HG02981 (cell line): ENCODE results near the gene KCNQ5.
"Not testable (repeated sequence)": the region's sequence is repeated elsewhere in the genome, so short reads cannot be mapped to it uniquely, and the experiment has no call there.

Experiments
- ATAC-seq: cut with Tn5 transposase; IDR thresholded peaks from one replicate; pipeline ENCODE4 v1.9.1; 2021; ENCODE audit warnings: mild to moderate bottlenecking, moderate library complexity; ENCODE audit not compliant: unreplicated experiment

The KCNQ5 gene

DNA sequence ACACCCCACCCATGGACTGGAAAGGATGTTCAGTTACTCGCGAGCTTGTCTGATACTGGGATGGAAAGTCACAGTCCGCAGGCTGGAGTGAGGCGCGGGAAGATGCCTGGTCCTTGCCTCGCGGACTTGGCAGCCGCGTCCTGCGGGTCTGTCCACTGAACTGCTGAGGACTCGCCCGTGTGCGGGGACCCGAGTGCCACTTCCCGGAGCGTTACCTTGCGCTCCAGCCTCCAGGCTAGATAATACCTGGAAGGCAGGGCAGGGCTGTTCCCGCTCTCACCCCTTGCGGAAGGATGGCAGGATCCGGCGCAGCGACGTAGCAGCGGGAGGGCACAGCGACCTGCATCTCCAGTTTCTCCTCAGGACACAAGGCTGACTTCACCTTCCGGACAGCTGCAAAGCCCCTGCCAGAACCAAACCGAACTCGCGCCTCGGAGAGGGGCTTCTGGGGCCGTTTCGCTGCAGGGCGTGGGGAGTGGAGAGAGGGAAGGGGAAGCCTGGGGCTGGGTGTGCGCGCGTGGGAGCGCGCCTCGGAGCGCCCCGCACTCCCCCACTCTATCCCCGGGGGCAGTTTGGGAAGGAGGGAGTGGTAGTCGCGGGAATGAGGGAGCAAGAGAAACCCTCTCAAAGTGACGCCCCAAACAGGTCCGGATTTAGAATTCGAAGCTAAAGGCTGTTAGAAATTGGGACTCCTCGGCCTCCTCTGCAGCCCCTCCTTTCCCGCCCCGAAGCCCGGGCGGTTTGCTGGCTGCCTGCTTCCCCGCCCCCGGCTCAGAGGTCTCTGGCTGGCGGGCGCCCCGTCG lies at the start of gene KCNQ5:
TSS of gene KCNQ5 (plus strand) at position 774 of the 803 bp plus-strand sequence.
- ATAC-seq = no peak

DNA sequence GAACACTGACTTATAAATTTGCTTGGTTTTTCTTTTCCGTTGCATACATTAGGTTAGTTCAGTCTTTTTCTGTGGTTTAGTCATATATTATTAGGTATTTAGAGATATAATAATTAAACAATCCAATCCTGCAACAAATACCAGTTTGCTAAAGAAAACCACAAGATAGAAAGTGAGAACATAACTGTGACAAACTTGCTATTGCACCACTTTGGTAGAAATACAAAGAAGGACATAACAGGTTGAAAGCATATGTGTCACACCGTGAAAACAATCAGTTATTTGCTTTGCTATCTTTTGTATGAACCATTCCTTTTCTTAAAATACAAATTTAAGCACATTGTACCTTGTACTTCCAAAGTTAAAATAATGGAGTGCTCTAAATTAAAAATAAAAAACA lies 42.0 kb upstream of the KCNQ5 start:
- peak; percentile 92 for ATAC-seq

DNA sequence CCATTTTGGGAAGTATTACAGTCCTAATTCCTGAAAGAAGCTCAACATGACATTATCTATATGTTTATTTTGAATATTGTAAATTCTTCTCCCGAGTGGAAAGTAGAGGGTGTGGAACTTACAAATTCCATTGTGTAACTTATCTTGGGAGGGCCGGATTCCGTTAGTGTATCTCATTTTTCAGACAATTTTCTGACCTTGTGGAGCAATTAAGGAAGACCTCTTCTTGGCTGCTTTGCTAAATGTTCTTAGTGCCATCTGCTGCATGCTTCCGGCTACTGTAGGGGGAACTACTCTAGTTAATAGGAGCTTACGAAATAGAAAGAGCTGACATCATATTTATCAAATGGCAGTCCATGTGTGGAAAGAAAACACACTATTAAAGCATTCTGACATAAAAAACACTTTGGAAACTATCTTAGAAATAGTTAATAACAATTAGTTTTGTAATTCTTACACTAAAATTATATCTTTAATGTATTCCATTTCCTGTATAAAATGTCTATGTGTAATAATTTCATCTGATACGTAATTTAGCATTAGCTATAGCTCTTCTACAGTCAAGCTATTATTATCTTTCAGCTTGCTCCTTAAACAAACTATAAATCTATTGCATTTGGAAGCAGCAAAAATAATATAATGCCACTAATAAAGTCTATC lies 41.5 kb upstream of the KCNQ5 start:
- peak; percentile 82 for ATAC-seq

DNA sequence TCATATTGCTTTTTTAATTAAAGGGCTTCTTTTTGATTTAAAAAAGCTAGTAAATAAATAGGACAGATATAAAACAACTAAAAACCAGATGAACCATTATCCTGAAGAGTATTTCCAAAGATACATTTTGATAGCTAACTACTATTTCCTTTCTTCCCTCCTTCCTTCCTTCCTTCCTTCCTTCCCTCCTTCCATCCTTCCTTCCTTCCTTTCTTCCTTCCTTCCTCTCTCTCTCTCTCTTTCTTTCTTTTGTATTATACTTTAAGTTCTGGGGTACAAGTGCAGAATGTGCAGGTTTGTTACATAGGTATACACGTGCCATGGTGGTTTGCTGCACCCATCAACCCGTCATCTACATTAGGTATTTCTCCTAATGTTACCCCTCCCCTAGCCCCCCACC lies 40.9 kb upstream of the KCNQ5 start:
- ATAC-seq = not testable (repeated sequence)

DNA sequence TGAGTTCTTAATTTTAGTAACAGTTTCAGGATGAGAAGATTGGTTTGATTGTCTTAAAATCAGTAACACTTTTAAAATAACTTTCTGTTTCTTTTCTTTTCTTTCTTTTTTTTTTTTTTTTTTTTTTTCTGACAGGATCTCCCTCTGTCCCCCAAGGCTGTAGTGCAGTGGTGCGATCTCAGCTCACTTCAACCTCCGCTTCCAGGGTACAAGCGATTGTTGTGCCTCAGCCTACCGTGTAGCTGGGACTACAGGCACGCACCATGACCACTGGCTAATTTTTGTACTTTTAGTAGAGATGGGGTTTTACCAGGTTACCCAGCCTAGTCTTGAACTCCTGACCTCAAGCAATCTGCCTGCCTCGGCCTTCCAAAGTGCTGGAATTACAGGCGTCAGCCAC lies 33.7 kb upstream of the KCNQ5 start:
- no peak for ATAC-seq

DNA sequence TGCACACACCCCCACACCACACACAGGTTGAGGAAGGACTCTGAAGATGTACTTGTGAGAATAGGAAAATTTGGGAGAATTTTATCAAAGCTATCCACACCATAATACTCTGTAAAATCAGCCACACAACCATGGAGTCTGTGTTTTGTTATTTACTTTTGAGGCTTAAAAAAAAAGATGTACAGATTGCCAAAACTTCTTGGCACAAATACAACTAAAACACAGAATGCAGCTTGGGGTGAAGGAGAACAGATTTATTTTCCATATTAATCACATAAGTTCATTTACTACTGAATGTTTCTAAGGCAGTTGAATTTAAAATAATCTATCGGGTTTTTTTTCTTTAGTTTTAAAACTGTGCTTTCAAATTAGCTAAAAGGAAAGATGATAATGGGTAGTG lies 32.8 kb upstream of the KCNQ5 start:
- no peak for ATAC-seq

DNA sequence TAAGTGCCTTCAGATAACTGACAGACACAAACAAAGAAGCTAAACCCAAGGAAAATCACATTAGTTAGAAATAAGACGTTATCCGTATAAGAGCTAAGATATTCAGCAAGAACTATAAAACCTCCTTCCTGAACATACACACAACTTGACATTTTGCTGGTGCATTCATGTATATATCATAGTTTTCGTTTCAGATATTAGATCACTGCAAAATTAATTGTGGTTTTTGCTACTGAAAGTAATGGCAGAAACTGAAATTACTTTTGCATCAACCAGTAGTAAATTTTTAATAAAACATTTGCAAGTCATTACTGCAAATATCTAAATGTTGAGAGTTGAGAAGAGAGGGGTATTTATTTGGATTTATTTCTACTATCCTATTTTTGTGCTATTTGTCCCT lies 26.1 kb upstream of the KCNQ5 start:
- ATAC-seq = peak; percentile 95

DNA sequence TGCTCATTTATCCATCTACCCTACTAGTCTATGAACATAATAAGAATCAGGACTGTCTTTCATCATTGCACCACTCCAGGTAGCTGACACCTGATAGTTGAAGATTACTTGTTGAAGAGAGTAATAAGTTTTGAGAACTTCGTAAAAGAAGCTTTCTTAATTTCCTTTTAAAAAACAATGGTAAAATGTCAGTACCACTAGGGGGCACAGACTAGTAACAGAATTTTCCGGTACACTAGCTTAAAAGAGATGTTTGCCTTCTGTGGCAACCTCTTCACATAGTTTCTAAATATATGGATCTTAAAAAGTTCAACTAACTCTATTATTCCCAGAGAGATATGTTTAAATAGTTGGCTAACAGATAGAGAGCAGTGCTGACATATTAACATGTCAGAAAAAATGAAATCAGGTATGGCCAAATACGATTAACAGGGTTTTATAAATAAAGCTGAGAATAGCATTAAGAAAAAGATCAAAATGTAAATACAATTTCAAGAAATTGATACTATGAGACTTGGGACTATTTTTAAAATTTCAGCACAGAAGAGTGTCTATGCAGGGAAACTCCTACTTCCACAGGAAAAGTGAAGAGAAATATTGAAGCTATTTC lies 5.4 kb upstream of the KCNQ5 start:
- ATAC-seq = no peak

DNA sequence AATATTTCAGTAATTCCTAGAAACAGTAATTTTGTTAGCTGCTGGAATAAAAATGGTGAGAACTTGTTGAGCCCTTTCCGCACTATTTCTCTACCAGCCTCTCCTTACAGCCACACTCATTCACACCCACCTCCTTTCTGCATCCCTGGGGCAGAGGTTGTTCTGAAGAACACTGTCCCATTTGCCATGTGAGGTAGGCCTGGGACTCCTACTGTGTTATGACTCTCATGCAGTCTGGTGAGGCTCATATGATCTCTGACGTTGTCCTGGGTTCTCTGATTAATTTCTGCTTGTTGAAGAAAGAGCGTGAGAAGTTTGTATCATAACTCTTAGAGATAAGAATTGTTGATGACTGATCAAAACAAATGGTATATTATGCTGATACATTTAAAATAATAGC lies 4.1 kb upstream of the KCNQ5 start:
- no peak for ATAC-seq

DNA sequence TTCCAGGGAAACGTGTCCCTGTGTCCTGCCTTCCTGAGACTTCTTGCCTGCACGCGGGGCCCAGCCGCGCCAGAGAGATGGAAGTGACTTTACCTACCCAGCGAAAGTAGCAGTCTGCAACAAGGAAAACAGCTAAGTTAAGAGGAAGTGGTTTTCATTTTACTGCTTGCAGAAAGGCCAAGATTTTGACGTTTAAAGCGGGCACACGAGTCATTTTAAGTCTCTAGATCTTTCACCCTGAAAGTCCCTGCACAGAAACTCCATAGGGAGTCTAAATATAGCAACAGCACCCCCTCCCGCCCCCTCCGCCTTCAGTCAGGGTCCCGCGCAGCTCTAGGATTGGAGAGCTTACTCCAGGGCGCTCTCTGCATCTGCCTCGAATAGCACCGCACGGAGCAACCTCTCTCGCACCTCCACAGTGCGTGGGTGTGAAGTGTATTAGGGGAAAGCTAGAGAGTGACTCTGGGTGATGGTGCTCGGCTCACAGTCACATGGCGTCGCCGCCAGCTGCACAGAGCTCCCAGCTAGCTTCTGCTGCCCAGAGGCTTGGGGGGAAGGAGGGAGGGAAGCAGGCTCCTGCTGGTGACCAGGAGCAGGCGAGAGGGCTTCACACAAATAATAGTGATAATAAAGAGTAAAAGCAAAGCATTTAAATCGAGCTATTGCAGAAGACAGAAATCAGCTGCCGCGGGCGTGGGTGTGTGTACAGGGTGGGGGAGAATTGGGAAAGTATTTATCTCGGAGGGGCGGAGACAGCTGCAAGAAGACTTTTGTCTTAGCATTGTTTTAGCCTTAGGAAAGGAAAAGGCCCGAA lies 1.8 kb upstream of the KCNQ5 start:
- peak; percentile 47 for ATAC-seq

DNA sequence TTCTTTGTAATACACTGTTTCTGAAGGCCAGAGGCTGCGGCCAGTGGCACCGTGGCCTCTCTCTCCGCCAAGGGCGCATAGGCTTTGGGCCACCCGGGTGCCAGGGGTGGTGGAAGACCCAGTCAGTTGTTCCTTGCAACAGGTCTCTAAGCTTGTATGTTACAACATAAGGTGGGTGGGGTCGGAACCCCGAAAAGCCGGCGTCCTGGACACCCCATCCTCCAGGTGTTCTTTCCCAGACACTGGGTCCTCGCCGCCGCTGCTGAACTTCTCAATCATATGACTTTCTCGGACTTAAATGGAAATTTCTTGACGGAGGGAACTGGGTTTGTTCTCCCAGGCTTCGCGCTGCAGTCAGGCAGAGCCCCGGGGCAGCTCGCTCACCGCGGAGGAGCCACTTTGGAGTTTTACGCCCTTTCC lies 983 bp upstream of the KCNQ5 start:
- ATAC-seq = no peak

DNA sequence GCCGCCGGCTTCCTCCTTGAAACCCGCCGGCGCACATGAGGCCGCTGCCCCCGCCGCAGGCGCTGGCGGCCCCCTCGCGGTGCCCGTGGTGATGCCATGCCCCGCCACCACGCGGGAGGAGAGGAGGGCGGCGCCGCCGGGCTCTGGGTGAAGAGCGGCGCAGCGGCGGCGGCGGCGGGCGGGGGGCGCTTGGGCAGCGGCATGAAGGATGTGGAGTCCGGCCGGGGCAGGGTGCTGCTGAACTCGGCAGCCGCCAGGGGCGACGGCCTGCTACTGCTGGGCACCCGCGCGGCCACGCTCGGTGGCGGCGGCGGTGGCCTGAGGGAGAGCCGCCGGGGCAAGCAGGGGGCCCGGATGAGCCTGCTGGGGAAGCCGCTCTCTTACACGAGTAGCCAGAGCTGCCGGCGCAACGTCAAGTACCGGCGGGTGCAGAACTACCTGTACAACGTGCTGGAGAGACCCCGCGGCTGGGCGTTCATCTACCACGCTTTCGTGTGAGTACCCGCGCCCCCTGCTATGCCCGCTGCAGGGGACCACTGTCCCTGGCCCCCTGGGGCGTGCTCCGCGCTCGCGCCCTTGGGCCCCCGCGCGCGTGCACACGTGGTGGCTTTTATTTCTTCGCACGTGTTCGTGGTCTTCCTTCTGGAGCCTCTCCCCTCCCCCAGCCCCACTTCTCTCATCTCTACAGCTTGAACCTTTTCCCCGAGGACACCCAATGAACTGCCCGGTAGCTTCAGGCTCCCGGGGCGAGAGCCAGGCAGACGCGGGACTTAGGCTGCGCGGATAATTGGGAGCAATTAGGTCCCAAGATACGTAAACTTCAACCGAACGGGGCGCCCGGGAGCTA lies 453 bp downstream of the KCNQ5 start:
- ATAC-seq = peak; percentile 29

DNA sequence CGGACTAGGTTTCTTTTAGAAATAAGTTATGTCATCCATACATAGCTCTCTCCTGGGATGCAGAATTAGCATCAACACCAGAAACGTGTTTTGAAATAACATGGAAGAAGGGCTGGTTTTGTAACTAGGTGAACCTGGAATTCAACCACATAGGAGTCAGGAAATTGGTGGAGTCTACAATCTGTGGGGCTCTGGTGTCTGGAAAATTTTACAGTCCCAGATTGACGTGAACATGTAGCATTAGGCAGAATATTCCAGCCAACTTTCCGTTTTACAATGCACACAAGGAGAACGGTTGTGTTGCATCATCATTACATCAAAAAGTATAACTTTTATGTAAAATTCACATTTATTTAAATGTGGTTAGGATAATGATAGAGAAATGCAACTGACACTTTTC lies 1.9 kb downstream of the KCNQ5 start:
- no peak for ATAC-seq

DNA sequence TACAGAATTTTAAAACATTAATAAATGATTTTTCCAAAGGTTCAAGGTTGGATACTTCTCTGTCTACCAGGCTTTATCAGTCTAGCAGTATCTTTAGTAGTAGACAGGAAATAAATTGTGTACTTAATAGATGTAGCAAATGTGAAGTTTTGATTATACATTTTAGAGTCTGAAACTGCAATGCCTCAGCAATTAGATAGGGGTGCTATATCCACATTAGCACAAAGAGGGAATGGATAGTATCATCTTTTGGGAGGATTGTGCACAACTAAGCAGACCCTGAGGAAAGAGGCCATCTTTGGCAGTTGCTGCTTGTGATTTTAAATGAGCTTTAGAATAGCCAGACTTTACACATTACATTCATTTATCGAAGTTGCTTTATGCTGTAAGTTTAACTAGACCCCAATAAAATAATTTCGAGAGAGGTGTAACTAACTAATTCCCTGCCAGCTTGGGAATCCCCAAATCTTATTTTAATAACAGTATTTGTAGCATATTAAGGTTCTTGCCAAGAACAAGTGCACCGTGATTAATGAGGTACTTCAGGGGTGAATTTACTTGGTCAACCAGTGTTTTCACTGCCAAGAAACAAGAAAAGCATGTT lies 2.8 kb downstream of the KCNQ5 start:
- ATAC-seq = no peak

DNA sequence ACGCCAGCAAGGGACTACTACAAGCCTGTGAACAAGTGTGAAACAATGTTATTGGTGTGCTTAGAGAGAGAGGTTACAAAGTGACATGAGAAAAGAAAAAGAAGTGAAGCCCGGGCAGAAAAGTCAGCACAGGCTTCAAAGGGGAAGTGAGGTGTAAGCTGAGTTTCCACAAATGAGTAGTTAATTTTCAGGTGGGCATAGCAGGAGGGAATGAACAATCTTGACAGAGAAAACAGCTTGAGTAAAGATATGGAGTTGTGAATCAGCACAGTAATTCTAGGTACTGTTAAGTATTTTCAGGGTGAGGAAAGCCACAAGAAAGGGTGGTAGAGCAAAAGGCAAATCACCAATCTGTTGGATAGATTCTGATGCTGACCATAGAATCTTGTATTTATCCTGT lies 4.3 kb downstream of the KCNQ5 start:
- peak; percentile 40 for ATAC-seq

DNA sequence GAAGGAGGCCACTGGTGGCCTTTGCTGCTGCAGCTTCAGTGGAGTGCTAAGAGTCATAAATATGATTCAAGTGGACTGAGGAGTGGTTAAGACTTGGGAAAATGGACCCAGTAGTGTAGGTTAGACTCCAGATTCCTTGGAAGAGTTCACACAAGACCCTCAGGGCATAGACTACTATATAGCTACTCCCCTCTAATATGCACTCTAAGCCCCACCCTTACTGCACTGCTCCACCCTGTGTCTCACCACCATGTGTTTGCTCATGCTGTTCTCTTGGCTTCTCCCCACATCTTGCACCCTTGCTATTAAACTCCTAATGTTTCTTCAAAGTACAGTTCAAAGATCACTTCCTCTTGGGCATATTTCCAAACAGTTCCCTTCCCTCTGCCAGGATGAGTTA lies 5.7 kb downstream of the KCNQ5 start:
- ATAC-seq = no peak

DNA sequence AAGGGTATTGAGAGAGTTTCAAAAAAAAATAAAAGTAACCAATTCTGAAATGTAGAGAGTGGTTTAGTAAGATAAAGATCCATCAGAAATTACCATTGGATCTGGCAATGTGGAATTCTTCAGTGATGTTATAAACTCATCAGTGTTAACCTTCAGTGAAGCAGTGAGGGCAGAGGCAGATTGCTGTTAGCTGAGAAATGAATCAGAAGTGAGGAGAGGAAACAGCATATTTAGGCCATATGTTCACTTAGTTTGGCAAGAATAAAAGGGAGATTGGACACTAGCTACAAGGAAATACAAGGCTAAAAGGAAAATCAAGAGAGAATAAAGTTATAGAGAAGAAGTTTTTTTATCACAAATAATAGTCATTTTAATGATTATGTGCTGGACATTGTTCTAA lies 9.6 kb downstream of the KCNQ5 start:
- ATAC-seq = no peak

DNA sequence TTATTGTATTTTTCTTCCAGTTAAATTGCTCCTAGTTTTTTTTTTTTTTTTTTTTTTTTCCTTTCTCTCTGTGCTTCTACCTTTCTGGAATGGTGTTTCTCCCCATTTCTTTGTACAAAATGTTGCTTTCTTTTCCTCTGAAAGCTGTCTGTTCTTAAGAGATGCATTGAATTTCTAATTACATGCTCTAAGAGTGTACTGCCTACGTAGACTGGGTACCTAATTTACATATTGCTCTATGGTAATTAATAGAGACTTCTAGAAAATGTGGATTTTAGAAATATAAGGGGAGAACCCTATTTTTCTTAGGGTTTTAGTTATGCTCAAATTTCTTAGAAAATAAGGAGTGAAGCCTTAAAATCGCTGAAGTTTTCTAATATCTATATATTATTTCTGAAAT lies 13.8 kb downstream of the KCNQ5 start:
- no peak for ATAC-seq

DNA sequence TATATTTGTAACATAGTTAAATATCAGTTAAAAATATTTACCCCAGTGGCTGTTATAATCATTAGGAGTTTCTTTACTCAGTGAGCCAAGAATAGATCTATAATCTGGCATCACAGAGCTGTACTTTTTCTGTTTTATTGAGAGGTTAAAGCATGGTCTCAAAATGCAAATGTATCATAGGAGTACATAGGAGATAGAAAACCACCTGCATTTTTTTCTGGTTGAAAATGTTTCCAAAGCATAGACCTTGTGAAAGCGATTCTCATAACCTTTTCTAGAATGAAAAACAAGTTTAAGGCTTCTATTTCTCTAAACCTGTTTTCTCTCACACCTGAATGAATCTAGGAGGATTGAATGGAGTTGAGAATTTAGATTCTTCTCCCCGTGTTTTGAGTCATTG lies 14.4 kb downstream of the KCNQ5 start:
- peak; percentile 91 for ATAC-seq

DNA sequence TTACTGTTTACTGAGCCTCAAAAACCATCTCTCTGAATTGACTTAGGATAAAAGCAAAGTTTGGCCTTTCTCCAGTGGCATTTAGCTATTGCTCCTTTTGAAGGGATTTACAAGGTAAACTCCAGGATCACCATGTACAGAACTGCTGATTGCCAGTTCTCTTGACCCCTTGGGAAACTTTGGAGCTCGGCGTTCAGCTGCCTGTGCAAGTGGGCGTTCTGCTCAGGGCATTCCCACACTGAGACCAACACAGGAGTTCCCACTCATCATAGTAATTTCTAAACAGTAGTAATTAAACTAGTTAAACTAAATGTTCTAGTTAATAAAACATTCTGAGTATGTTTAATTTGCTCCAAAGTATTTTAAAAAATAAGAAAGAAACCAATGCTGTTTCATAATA lies 14.9 kb downstream of the KCNQ5 start:
- no peak for ATAC-seq
